Right atrium auricular region (tissue), 2 donors: ENCODE results near the gene CSTF2T. TPM values are rescaled to one million over a fixed set of nuclear protein-coding genes. Genes with fewer than 3 reads are reported as not detected.
"Not testable (repeated sequence)": the region's sequence is repeated elsewhere in the genome, so short reads cannot be mapped to it uniquely, and the experiment has no call there.

Experiments used
- DNase-seq: peaks from one replicate; pipeline ENCODE4 v3.0.0-alpha.2; 2019; ENCODE audit warnings: low spot score
- H3K27ac ChIP-seq, 2 donors: fragments of 200-600 bp; sonication (generic); 1 replicate in 1 of 2; 2 replicates in 1 of 2; pipeline ENCODE4 v1.5.1; 2016 to 2019
- H3K27me3 ChIP-seq, 2 donors: fragments of 200-600 bp; sonication (generic); one replicate each; pipeline versions ENCODE4 v1.5.1 to v1.6.0; 2017 to 2019
- H3K36me3 ChIP-seq: fragments of 200-600 bp; sonication (generic); one replicate; pipeline ENCODE4 v1.5.1; 2016
- H3K4me1 ChIP-seq, 2 donors: fragments of 200-600 bp; sonication (generic); one replicate each; pipeline versions ENCODE4 v1.5.1 to v1.6.0; 2017 to 2019
- H3K4me3 ChIP-seq, 2 donors: fragments of 200-600 bp; sonication (generic); 1 replicate in 1 of 2; 2 replicates in 1 of 2; pipeline ENCODE4 v1.5.1; 2017 to 2019; ENCODE audit warnings: mild to moderate bottlenecking in 1 of 2, moderate library complexity in 1 of 2
- H3K9me3 ChIP-seq, 2 donors: fragments of 200-600 bp; sonication (generic); one replicate each; pipeline ENCODE4 v1.5.1; 2019
- total RNA-seq, 2 donors: library from RNA; depleted of rRNA; stranded (reverse); fragments of >200 nt; gene quantifications; one replicate each; pipeline ENCODE4 v1.1.0, GENCODE V29; 2016
- TF ChIP-seq, protein P1 (sequence below), 2 donors: fragments of 200-600 bp; sonication (generic); IDR thresholded peaks; one replicate each; pipeline ENCODE4 v1.5.1; 2019; ENCODE audit warnings: antibody characterized with exemption in 2 of 2

CSTF2T gene
- total RNA-seq, 2 donors from 2014 or later: 13.0 to 14.7 TPM

DNA sequence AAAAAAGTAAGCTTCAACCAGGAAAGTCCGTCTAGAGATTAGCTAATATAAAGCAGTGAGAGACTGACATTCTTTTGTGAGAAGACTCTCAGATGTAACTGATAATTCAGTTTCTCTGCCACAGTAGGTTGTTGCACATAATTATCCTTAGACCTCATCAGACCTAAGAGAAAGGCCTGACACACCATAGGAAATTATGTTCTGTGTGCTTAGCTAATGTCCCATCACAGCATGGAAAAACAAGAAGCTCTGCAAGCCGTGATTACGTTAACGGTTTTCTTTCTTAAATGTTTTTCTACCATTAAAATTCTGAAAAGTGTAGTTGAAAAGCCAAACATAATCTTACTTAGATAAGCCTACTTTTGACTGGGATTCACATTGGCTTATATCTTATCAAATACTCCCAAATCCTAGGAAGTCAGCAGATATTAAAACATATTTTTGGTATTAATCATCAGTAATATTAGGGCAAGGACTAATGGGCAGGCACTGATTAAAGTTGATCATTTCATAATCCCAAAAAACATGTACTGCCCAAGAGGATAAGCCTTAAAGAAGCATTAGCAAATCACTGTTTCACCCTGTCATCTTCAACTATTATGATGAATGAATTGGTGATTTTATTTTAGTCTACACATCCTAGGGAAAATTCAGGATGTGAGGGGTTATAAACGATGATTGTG is 5.2 kb downstream of the CSTF2T start:
- DNase-seq: no peak
- Histone ChIP-seq H3K27me3 (no peaks in the 10 kb centered on the region), H3K27ac (peak overlapping the region in 1 of 2 donors; percentile 25), H3K9me3 (no peaks in the 10 kb centered on the region), H3K4me3 (no peak overlapping the region), H3K36me3 (no peaks in the 10 kb centered on the region), H3K4me1 (peaks cover 0 to 48% of the 10 kb centered on the region in 2 donors)
- TF ChIP-seq, protein P1, sequence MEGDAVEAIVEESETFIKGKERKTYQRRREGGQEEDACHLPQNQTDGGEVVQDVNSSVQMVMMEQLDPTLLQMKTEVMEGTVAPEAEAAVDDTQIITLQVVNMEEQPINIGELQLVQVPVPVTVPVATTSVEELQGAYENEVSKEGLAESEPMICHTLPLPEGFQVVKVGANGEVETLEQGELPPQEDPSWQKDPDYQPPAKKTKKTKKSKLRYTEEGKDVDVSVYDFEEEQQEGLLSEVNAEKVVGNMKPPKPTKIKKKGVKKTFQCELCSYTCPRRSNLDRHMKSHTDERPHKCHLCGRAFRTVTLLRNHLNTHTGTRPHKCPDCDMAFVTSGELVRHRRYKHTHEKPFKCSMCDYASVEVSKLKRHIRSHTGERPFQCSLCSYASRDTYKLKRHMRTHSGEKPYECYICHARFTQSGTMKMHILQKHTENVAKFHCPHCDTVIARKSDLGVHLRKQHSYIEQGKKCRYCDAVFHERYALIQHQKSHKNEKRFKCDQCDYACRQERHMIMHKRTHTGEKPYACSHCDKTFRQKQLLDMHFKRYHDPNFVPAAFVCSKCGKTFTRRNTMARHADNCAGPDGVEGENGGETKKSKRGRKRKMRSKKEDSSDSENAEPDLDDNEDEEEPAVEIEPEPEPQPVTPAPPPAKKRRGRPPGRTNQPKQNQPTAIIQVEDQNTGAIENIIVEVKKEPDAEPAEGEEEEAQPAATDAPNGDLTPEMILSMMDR (IDR thresholded peaks at IDR 0.05): no peak

DNA sequence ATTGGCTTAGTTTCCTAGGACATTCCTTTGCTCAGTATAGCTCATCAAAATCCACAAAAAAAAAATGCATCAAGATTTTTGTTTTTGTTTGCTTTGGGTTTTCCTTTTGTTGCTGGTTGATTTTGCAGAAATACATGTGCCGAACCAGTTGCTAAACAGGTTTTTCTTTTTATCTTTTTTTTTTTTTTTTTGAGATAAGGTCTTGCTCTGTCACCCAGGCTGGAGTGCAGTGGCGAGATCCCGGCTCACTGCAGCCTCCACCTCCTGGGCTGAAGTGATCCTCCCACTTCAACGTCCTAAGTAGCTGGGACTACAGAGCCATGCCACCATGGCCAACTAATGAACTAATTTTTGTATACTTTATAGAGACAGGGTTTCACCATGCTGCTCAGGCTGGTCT is 8.3 kb downstream of the CSTF2T start:
- Histone ChIP-seq H3K36me3 (no peaks in the 10 kb centered on the region), H3K27ac (no peak overlapping the region), H3K4me1 (peaks cover 0 to 20% of the 10 kb centered on the region in 2 donors), H3K4me3 (no peak overlapping the region), H3K27me3 (no peaks in the 10 kb centered on the region), H3K9me3 (no peaks in the 10 kb centered on the region)
- TF ChIP-seq, protein P1 (IDR thresholded peaks at IDR 0.05): no peak
- DNase-seq: no peak

DNA sequence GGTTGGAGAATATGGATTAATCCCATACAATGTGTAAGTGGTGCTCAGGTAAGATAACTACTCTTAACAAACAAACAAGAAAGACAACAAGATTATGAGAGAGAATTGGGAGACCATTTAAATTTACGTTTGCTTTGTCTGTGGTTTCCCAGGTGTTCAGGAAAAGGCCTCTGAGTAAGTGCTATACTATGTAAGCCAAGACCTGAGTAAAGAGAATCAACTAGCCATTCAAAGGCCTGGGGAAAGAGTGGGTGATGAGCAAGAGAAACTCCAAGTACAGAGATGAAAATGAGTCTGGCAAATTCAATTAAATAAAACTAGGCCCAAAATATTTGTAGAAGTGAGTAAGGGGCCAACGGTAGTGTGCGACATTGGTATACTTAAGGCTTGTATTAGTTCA is 9.9 kb downstream of the CSTF2T start:
- H3K27ac ChIP-seq: no peak overlapping the region
- H3K27me3 ChIP-seq: no peaks in the 10 kb centered on the region
- TF ChIP-seq, protein P1 (IDR thresholded peaks at IDR 0.05): no peak
- no peak for DNase-seq
- peaks cover 0 to 7% of the 10 kb centered on the region in 2 donors for H3K4me1 ChIP-seq
- no peaks in the 10 kb centered on the region for H3K36me3 ChIP-seq
- H3K9me3 ChIP-seq: no peaks in the 10 kb centered on the region
- no peak overlapping the region for H3K4me3 ChIP-seq

DNA sequence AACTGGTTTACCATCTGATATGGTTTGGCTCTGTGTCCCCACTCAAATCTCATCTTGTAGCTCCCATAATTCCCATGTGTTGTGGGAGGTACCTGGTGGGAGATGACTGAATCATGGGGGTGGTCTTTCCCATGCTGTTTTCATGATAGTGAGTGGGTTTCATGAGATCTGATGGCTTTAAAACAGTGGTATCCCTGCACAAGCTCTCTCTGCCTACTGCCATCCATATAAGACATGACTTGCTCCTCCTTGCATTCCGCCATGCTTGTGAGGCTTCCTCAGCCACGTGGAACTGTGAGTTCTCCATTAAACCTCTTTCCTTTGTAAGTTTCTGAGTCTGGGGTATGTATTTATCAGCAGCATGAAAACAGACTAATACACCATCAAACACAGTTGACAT is 10.6 kb downstream of the CSTF2T start:
- not testable (repeated sequence) for H3K4me3 ChIP-seq, H3K27ac ChIP-seq, H3K27me3 ChIP-seq, H3K9me3 ChIP-seq, H3K4me1 ChIP-seq, H3K36me3 ChIP-seq, DNase-seq

DNA sequence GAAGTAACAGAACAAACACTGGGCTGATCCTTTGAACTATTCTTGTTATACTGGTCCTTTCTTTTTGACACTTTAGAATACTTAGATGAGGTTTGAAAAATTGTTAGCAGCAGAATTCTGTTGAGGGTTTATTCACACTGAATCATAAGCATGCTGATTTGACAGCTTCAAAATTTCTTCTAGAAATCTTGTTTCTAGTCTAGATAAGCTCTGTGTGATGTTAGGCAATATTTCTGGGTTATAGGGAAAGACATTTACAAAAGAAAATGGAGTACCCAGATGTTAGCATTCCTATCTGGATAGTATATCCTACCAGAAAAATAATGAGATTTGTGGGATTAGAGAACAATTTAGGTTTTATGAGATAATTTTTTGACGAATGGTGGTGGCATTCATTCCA is 12.1 kb downstream of the CSTF2T start:
- peaks cover 0 to 14% of the 10 kb centered on the region in 2 donors for H3K4me1 ChIP-seq
- TF ChIP-seq, protein P1 (IDR thresholded peaks at IDR 0.05): no peak
- no peaks in the 10 kb centered on the region for H3K36me3 ChIP-seq
- DNase-seq: no peak
- no peaks in the 10 kb centered on the region for H3K27me3 ChIP-seq
- H3K27ac ChIP-seq: no peak overlapping the region
- no peaks in the 10 kb centered on the region for H3K9me3 ChIP-seq
- H3K4me3 ChIP-seq: no peak overlapping the region

DNA sequence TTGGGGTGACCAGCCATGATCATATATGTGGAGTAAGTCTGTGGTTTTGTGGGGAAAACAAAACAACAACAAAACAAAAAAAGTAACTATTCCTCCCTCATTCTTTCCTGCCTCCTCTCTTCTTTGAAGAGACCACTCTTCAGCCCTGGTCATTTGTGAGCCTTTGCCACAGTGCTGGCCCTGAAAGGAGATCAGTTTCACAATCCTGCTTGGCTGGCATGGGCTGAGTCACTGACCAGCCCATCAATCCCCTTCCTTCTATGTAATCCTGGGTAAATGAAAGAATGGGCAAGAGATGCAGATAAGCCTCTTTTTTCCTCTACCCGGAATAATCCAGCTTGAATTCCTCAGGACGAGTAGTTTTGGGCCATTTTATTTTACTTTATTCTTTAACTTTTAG is 13.6 kb downstream of the CSTF2T start:
- Histone ChIP-seq H3K27ac (no peak overlapping the region), H3K4me3 (no peak overlapping the region), H3K9me3 (no peaks in the 10 kb centered on the region), H3K4me1 (peaks cover 0 to 16% of the 10 kb centered on the region in 2 donors), H3K36me3 (no peaks in the 10 kb centered on the region), H3K27me3 (no peaks in the 10 kb centered on the region)
- DNase-seq: no peak
- TF ChIP-seq, protein P1 (IDR thresholded peaks at IDR 0.05): no peak
